Loucy (cell line): ENCODE data around the gene RHOC.

Experiments
- H2AFZ ChIP-seq: fragments of 200-600 bp; sonication (generic); 2 replicates; pipeline ENCODE4 v1.6.0; 2016; ENCODE audit warnings: antibody characterized with exemption, mild to moderate bottlenecking, low read length, moderate library complexity
- H3F3A ChIP-seq: fragments of 200-600 bp; 2 replicates; pipeline ENCODE4 v1.6.0; 2016; ENCODE audit warnings: antibody characterized with exemption, low read depth, mild to moderate bottlenecking
- H3K27me3 ChIP-seq: fragments of 200-600 bp; sonication (generic); 2 replicates; pipeline ENCODE4 v1.6.1; 2014; ENCODE audit warnings: low read length, mild to moderate bottlenecking; ENCODE audit not compliant: insufficient read depth, poor library complexity, severe bottlenecking
- H3K36me3 ChIP-seq: fragments of 200-600 bp; sonication (generic); 2 replicates; pipeline ENCODE4 v1.6.1; 2016; ENCODE audit warnings: low read length; ENCODE audit not compliant: insufficient read depth
- H3K4me1 ChIP-seq: fragments of 200-600 bp; sonication (generic); 2 replicates; pipeline ENCODE4 v1.5.1; 2014; ENCODE audit warnings: low read length, mild to moderate bottlenecking; ENCODE audit not compliant: insufficient read depth, poor library complexity, severe bottlenecking
- H3K4me2 ChIP-seq: fragments of 200-600 bp; sonication (generic); 2 replicates; pipeline ENCODE4 v1.6.0; 2014; ENCODE audit warnings: antibody characterized with exemption, low read length, low read depth, mild to moderate bottlenecking; ENCODE audit not compliant: poor library complexity, severe bottlenecking
- H3K4me3 ChIP-seq: fragments of 200-600 bp; sonication (generic); 2 replicates; pipeline ENCODE4 v1.5.1; 2014; ENCODE audit warnings: low read length, mild to moderate bottlenecking, mixed read lengths; ENCODE audit not compliant: poor library complexity, severe bottlenecking
- H3K79me2 ChIP-seq: fragments of 200-600 bp; sonication (generic); 2 replicates; pipeline ENCODE4 v1.6.1; 2014; ENCODE audit warnings: low read length; ENCODE audit not compliant: insufficient read depth
- H3K9ac ChIP-seq: fragments of 200-600 bp; sonication (generic); 2 replicates; pipeline ENCODE4 v1.6.0; 2014; ENCODE audit warnings: mild to moderate bottlenecking, low read depth, low read length, moderate library complexity; ENCODE audit not compliant: poor library complexity, severe bottlenecking
- H3K9me2 ChIP-seq: fragments of 200-600 bp; sonication (generic); replicated peaks from 2 replicates; pipeline ENCODE4 v1.6.1; 2016; ENCODE audit warnings: low read depth, low read length, mixed read lengths
- H3K9me3 ChIP-seq: fragments of 200-600 bp; sonication (generic); 2 replicates; pipeline ENCODE4 v1.6.1; 2014; ENCODE audit warnings: mild to moderate bottlenecking, antibody characterized with exemption, low read length, low read depth; ENCODE audit not compliant: insufficient read depth
- H4K20me1 ChIP-seq: fragments of 200-600 bp; sonication (generic); 2 replicates; pipeline ENCODE4 v1.6.0; 2014; ENCODE audit warnings: antibody characterized with exemption, low read length, mild to moderate bottlenecking; ENCODE audit not compliant: insufficient read depth, poor library complexity, severe bottlenecking
- CTCF ChIP-seq: fragments of 200-600 bp; sonication (generic); conservative IDR thresholded peaks from 2 replicates; pipeline ENCODE4 v1.5.1; 2014; ENCODE audit warnings: mild to moderate bottlenecking, antibody characterized with exemption, low read length
- EZH2phosphoT487 ChIP-seq: fragments of 200-600 bp; IDR thresholded peaks from 2 replicates; pipeline ENCODE4 v1.6.1; 2018; ENCODE audit warnings: antibody characterized with exemption, mild to moderate bottlenecking, moderate library complexity, borderline replicate concordance

RHOC gene

GRCh38 chr1:112685913-112686312 is 21.0 kb downstream of the RHOC start:
- Histone ChIP-seq H3K9ac (no peak overlapping the region), H3K9me2 (no peaks in the 10 kb centered on the region), H3K79me2 (peaks cover 9% of the 10 kb centered on the region; the same call in 1 of the 2 replicates), H3K4me2 (no peak overlapping the region), H3K4me3 (no peak overlapping the region), H3K4me1 (no peaks in the 10 kb centered on the region), H4K20me1 (peaks cover 3% of the 10 kb centered on the region), H2AFZ (no peak overlapping the region), H3F3A (no peaks in the 10 kb centered on the region), H3K9me3 (no peaks in the 10 kb centered on the region), H3K27me3 (no peaks in the 10 kb centered on the region), H3K36me3 (peaks cover 14% of the 10 kb centered on the region; the same call in 1 of the 2 replicates)
- no peak for TF ChIP-seq CTCF
- TF ChIP-seq EZH2phosphoT487 = no peak

GRCh38 chr1:112678605-112679004 is 28.3 kb downstream of the RHOC start:
- H3K4me3 ChIP-seq = peak overlapping the region; percentile 15
- H3K9ac ChIP-seq = peak overlapping the region; percentile 16
- no peaks in the 10 kb centered on the region for H3K36me3 ChIP-seq
- 0 out of 2 replicates have a peak, but pooled peaks cover 3% of the 10 kb centered on the region for H3F3A ChIP-seq
- no peaks in the 10 kb centered on the region for H3K9me2 ChIP-seq
- TF ChIP-seq EZH2phosphoT487 (no peak), CTCF (no peak)
- no peak overlapping the region for H2AFZ ChIP-seq
- peaks cover 43% of the 10 kb centered on the region for H3K4me1 ChIP-seq
- H3K9me3 ChIP-seq = no peaks in the 10 kb centered on the region
- H3K4me2 ChIP-seq = peak overlapping the region; percentile 94
- H3K79me2 ChIP-seq = peaks cover 47% of the 10 kb centered on the region
- no peaks in the 10 kb centered on the region for H3K27me3 ChIP-seq
- H4K20me1 ChIP-seq = peaks cover 20% of the 10 kb centered on the region

- H3K27me3 ChIP-seq = no peaks in the 10 kb centered on the region
- H3K9me3 ChIP-seq = no peaks in the 10 kb centered on the region
- H4K20me1 ChIP-seq = peaks cover 20% of the 10 kb centered on the region
- peak overlapping the region; percentile 87 for H3K9ac ChIP-seq
- no peaks in the 10 kb centered on the region for H3K9me2 ChIP-seq
- H3K36me3 ChIP-seq = peaks cover under 1% of the 10 kb centered on the region; the same call in 1 of the 2 replicates
- 0 out of 2 replicates have a peak, but pooled peaks cover 6% of the 10 kb centered on the region for H3F3A ChIP-seq
- TF ChIP-seq CTCF (no peak), EZH2phosphoT487 (no peak)
- H3K79me2 ChIP-seq = peaks cover 43% of the 10 kb centered on the region
- H3K4me2 ChIP-seq = peak overlapping the region; percentile 94
- H3K4me3 ChIP-seq = peak overlapping the region; percentile 15
- peaks cover 43% of the 10 kb centered on the region for H3K4me1 ChIP-seq
- H2AFZ ChIP-seq = no peak overlapping the region
Observed at GRCh38 chr1:112677501-112677900, 29.4 kb downstream of the RHOC start.
